GM19468 (cell line): ENCODE data around the gene PLB1.

Source experiments
- ATAC-seq: cut with Tn5 transposase; IDR thresholded peaks from one replicate; pipeline ENCODE4 v1.9.1; 2021; ENCODE audit warnings: mild to moderate bottlenecking, moderate library complexity, moderate number of reproducible peaks; ENCODE audit not compliant: unreplicated experiment; ENCODE audit errors: extremely low read depth

Gene PLB1

DNA sequence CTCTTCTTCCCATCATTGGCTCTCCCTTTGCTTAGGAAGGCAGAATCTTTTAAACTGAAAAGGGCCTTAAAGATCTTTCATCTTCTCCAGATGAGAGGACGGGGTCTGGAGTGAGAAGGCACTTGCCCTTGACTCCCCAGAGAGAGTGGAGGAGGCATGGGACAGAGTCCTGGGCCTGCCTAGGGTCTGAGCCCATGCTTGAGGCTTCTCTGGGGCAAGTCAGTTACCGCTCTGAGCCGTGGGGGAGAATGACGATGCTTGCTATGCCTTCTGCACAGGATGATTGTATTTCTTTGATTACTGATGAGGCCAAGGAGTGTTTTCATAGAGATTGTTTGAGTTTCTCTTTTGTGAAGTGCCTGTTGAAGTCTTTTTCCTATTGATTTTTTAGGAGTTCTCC is 921 bp downstream of the PLB1 start:
- ATAC-seq = no peak

- ATAC-seq = no peak
Measured at GRCh38 chr2:28497206-28497605, 1.3 kb downstream of the PLB1 start.

GRCh38 chr2:28499282-28499681 is 3.4 kb downstream of the PLB1 start:
- no peak for ATAC-seq

GRCh38 chr2:28505361-28505760 is 9.5 kb downstream of the PLB1 start:
- no peak for ATAC-seq

DNA sequence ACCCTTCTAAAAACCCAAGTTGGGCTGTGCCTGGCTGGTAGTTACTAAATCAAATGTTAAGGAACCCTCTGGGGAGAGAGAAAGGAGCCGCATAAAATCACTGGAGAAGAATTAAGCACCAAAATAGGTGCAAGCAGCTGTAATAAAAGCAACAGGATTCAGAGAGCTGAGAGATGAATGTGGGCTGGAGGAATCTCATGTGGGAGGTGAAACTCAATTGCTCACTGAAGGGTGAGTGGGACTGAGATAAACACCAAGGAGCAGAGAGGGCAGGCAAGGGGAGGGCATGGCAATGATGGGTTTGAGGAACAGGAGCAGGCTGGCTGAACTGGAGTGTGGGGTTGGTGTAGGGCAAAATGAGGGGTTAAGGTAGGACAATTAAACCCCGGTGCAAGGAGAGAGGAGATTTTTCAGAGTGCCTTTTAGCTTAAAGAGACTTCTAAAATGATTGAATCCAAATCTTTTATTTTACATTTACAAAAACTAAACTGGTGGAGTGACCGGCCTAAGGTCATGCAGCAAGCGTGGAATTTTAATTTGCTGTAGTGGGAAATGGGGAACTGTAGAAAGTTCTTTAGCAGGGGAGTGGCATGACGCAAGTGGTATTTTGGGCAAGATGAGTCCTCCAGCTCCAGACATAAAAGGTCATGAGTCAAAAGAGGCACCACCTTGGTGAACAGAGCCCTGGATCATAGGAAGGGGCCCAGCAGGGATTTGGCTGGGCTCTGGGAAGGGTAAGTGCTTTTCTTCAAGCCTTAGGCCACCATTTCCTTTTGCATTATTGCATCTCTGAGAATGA is 10.5 kb downstream of the PLB1 start:
- ATAC-seq = no peak

DNA sequence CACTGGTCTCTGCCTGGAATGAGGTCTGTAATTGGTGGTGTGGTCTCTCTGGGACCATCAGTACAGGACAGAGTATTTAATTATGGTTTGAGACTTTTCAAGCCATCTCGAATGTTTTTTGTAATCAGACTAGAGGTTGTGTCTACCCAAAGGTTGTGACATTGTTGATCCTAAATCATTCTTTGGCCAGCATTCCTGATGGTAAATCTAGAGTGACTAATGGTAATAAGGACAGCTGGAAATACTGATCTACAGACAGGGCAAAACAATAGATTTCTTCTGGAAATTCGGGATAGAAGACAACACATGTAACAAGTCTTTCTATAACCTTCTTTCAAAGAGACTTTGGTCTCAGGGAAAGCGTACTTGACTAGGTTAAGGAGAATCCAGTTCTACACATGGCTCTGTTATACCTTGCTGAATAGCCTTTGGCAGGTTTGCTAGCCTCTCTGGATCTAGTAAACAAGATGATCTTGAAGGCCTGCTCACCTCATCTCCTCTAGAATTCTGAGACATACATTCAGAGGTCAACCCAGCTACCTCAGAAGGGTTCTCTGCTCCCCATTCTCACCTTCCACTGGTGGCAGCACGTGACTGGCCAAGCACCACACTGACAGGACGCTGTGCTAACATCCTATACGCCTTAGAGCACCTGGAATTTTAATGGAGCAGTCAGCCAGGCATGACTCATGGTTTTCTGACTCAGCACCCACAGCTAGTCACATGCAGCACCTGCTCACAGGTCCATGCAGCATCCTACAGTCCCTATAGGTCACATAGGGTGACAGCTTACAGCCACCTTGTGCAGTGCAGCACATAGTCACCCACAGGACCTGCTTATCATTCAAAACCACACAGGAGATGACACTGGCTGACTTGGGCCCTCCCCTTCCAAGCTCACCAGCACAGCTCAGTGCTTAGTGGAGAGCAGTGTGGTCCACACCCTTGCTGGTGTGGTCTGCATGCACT is 12.2 kb downstream of the PLB1 start:
- ATAC-seq = no peak

DNA sequence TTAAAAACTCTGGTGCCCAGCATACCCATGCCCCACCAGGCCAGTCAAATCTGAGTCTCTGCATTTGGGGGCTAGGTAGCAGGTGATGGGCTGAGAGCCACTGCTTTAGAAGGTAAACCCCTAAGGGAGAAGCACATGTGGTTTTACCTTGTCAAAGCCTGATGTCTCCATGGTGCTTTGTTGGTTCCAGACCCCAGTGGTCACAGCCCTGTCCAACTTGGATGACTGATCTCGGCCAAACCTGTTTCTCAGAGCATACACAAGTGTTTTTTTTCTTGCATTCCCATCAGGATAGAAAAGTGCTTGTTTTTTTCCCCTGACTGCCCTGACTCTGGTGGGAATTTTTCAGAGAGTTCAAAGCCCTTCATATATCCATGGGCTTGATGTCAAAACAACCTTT is 13.5 kb downstream of the PLB1 start:
- ATAC-seq = no peak

DNA sequence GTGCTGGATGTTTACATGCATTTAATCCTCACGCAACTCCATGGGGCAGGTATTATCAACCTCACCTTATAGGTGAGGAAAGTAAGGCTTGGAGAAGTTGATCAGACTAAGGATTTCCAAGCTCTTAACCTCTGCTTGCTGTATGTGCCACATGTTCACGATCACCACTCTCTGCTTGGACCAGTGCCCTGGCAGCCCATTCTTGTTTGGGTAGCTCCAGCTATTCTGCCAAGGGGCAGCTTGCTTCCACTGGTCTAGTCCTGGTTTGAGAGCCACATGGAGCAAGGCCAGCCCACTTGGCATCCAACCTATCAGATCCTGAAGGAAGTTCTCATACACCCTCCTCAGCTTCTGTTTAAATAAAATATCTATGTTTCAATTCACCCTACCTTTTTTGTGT is 14.3 kb downstream of the PLB1 start:
- no peak for ATAC-seq

DNA sequence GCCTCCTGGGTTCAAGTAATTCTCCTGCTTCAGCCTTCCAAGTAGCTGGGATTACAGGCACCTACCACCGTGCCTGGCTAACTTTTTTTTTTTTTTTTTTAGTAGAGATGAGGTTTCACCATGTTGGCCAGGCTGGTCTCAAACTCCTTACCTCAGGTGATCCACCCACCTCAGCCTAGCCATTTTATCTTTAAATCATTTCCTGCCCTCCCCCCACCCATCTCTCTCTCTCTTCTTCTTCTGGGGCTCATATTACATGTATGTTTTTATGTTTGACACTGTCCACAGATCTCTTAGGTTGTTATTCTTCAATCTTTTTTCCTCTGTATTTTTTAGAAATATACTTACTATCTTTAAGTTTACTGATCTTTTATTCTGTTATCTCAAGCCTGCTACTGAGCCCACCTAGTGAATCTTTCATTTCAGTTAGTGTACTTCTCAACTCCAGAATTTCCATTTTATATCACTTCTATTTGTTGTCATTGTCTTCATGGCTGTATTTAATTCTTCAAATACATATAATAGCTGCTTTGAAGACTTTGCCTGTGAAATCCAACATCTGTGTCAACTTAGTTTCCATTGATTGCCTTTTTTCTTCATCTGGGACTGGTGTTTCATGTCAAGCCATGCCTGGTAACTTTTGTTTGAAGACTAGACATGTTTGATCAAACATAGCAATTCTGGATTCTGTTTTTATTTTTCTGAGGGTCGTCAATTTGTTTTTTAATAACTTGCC is 16.2 kb downstream of the PLB1 start:
- no peak for ATAC-seq

GRCh38 chr2:28512607-28512965 is 16.7 kb downstream of the PLB1 start:
- no peak for ATAC-seq

GRCh38 chr2:28513097-28513496 is 17.2 kb downstream of the PLB1 start:
- ATAC-seq = no peak

DNA sequence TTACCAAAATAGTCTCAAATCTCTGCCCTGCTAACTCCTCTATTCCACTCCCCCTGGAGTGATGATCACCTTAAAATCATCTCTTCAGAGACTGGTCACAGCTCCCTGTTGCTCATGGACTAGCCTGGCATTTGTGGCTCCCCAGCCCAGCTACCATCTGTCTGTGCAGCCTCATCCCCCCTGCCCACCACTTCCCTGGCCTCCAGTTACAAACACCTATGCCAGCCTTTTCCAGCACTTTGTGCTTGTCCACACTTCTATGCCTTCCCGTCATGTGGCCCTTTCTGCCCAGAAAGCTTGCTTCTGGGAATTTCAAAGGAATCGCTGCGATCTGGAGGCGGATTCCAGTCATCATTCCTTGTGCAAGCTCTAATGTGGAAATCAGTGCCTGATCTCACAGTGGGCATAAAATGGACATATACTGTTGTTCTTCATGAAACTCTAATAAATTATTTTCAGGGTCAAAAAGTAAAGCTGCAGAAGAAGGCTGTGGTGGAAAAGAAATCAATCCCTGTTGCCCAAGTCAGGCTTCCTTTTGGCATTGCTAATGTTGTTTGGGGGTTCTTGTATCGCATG is 19.4 kb downstream of the PLB1 start:
- ATAC-seq = no peak

- no peak for ATAC-seq
Measured at GRCh38 chr2:28516430-28516829, 20.6 kb downstream of the PLB1 start.

GRCh38 chr2:28516950-28517349 is 21.1 kb downstream of the PLB1 start:
- ATAC-seq = no peak

DNA sequence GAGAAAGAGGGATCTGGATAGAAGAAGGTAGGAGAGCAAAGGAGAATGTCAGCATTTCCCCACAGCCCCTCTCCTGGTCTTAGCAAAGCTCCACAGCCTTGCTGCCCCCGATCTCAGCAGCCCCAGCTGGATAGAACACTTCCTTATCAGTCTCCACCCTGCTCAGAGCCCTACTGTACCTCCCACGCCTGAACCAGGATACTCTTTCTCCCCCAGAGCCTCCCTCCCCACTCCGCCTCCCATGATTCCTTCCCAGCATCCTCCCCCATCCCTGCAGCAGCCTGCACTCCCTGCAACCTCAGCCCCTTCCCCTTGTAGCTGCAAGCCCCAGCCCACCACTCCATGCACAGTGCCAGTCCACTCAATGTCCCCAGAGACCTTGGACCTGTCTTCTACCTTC is 25.8 kb downstream of the PLB1 start:
- ATAC-seq = no peak

- ATAC-seq = no peak
Measured at GRCh38 chr2:28522481-28522880, 26.6 kb downstream of the PLB1 start.

GRCh38 chr2:28523902-28524301 is 28.0 kb downstream of the PLB1 start:
- ATAC-seq = no peak

- ATAC-seq = no peak
Measured at GRCh38 chr2:28525481-28525880, 29.6 kb downstream of the PLB1 start.

DNA sequence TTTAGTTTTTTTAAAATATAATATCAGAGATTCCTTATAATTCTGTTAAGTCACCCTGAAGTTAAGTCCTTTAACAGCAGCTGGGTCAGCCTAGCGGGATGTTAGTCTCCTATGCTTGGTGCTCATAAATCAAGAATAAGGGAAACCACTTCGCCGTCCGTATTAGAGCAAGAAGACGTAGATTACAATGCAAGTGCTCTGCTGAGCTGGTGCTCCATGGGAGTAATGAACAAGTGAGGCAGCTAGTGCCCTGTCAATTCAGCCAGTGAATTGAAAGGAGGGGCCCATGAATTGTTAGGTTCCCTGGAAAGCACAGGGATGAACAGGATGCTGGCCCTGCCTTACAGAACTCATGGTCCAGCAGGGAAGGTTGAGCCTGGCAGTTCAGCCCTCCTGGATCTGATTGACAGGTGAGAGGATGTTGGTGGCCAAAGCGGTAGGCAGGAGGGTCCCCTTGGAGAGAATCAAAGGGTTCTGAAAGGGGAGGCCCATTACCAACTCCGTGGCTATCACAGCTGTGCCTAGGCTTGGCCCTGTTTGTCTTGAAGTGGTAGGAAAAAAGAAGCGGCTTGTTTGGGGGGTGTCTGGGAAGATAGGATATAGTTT is 30.8 kb downstream of the PLB1 start:
- ATAC-seq = no peak

- ATAC-seq = no peak
Measured at GRCh38 chr2:28527196-28527595, 31.3 kb downstream of the PLB1 start.
